Retina (tissue), 1 donor: ENCODE measurements around the gene CEP128.

Source experiments
- DNase-seq: peaks from one replicate; pipeline ENCODE4 v3.0.0-alpha.2; 2016

CEP128 gene

DNA sequence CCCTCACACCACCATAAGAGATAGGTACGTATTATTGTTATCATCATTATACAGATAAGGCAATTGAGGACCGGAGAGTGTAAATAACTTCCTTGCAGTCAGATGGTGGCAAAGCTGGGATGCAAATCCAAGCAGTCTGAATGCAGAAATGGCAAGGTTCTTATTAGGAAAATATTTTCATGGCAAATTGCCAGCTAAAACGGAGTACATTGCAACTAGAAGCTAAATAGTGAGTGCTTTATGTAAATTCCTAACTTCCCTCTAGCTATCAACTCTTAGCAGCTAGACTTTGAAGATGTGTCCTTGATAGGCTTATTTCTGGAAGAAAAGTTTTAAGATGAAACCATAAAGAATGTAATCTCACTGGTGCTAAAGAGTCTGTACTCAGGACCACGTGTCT is 406.4 kb downstream of the CEP128 start:
- DNase-seq, result no peak

DNA sequence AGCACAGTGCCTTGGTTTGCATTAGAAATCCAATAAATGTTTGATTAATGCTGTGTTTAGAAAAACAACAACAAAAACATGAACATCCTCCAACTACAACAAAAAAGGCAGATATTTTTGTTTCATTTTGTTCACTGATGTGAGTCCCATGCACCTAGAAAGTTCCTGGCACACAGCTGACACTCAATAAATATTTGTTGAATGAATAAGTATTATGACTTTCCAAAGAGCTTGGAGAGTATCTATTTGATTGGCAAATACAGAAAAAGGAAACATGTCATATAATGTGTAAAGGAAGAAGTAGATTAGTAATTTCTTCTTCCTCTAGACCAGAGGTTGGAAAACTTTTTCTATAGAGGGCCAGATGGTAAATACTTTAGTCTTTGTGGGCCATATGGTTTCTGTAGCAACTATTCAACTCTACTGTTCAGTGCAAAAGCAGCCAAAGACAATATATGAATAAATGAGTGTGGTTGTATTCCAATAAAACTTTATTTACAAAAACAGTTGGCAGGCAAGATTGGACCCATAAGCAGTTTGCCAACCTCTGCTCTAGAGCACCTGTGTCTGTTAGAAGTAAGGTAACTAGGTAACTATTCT is 417.9 kb downstream of the CEP128 start:
- DNase-seq, result no peak

DNA sequence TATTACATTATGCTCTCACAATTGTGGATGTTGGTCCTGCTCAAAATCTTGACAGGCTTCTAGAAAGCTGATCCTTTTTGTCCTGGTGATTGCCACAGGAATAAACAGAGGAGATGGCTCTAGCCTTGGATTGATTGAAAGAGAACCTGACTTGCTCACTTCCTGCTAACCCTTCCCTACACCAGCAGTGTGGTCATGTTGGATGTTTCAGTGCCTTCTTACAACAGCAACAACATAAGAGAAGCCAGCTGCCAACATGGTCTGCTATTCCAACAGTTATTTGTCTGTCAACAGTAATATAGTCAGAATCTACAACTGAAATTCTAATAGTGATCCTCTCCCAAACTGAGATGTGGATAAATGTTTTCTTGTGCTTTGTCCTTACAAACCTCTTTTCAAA is 418.6 kb downstream of the CEP128 start:
- no peak for DNase-seq

DNA sequence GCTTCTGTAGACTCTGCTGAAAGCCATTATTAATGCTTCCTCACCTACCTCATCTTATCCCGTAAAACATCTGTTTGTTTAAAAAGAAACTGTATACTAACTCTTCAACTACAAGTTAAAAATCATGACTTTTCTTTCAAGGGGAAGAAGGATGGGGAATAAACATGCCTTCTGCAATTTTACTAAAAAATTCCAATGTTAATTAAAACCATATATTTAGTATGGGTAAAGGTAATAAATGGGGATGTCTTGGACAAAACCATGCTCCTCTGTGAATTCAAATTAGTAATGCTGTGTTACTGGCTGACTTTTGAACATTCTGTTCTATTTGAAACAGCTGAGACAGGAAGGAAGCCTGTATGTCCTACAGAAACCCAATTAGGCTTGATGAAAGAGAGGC is 419.1 kb downstream of the CEP128 start:
- no peak for DNase-seq

DNA sequence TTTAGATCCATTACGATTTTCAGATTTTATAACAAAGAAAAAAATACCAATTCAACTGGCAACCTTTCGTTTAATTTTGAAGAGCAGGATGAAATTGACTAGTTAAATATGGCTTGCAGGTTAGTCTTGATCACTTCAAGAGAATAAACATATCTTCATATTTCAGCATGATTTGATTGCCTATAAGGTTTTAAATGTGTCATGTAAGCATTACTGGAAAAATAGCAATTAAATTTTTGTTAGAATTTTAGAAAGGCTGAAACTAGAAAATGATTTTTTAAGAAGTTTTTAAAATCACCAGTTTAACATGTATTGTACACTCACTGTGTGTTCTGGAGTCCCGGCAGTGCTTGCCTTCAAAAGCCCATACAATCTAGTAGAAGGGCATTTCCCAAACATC is 420.1 kb downstream of the CEP128 start:
- no peak for DNase-seq

DNA sequence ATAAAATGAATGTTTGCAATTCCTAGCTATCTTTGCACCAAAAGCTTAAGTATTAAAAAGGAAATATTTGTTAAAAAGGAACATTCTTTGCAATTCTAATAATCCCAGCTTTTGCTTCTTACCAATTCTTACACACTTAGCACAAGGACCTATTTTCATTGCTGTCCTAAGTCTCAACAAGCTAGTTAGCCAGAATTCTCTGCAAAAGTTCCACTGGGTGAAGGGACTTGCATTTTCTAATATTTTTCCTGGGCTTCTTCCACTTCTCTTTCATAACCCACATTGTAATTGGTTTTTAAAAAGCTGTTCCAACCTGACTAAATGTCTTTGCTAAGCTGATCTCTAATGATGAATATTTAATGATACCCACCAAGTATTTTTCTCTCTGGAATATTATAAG is 422.5 kb downstream of the CEP128 start:
- DNase-seq, result no peak

DNA sequence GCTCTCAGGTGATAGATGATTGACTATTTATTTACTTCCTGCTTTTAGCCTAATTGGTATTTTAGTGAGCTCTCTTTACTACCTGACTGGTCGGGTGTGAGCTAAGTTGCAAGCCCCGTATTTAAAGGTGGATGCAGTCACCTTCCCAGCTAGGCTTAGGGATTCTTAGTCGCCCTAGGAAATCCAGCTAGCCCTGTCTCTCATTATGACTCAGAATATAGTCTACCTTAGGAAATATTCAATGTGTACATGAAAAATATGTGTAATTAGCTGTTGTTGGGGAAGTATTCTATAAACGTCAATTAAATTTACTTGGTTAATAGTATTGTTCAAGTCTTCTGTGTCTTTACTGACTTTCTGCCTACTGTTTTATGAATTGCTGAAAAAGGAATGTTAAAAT is 423.4 kb downstream of the CEP128 start:
- DNase-seq, result no peak

DNA sequence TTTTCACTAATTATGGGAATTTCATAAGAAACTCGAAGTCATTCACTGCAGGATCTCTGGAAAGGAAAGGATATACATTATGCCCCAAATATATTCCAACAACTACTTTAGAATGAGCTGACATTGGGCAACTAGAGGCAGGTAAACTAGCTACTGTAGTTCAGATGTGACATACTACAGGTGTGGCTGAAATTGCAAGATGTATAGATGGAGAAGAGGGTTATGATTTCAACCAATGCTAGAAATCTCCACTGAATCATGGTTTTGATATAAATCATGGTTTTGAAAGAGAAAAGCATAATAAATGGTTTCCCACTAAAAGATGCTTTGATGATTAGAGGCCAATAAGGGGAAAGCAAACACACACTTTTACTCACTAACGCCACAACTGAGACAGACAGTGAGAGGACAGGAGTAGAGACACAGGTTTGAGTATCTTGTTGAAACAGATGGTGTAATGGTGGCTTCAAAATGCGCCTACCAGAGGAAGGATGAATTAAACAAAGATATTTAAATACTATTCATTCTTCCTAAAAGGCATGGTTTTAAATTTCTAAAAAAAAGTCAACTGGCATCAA is 434.2 kb downstream of the CEP128 start:
- DNase-seq, result no peak

DNA sequence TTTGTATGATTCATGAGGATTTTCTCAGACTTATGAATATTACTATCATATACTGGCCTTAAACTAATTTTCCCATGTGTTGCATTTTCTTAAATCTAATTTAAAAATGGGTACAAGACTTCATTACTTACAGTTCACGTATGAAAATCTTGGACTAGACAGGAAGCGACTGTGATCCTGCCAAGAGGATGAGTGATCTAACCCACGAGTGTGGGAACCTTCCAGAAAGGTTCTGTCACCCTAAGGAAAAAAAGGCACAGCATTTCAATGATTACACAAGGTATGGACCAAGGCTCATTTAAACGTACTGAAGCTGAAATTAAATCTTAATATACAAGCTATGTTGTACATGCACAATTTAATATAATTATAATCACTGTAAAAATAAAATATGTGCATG is 436.8 kb downstream of the CEP128 start:
- no peak for DNase-seq

DNA sequence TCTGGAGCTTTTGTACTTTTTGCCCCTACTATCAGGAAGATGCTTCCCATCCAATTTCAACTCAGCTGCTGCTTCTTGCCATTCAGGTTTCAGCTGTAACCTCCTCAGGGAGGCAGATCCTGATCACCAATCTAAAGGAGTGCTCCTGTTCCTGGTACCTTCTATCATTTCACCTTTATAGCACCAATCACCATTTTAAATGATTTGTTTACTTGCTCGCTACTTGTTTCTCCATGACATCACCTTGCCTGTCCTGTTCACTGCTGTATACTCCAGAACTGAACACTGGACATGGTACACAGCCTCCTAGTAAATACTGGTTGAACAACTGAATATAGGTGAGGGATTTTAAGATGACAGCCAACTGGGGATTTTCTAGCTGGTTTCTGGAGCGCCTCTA is 443.0 kb downstream of the CEP128 start:
- no peak for DNase-seq

DNA sequence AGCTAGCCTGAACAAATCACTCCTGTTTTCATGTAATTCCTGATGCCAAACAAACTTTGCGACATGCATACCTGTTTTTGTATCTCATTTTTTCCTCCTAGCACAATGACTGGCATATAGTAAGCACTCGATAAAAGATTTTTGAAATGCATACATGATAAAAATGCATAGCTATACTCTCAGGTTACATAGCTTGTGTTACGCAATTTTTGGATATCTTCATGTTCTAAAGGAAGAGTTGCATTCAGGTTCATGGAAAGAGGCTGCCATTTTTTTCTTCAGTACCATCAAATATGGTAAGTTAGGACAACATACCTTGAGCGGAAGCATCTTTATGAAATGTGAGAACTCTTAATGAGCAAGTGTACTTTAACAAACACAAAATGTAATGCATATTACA is 445.4 kb downstream of the CEP128 start:
- DNase-seq, result no peak

DNA sequence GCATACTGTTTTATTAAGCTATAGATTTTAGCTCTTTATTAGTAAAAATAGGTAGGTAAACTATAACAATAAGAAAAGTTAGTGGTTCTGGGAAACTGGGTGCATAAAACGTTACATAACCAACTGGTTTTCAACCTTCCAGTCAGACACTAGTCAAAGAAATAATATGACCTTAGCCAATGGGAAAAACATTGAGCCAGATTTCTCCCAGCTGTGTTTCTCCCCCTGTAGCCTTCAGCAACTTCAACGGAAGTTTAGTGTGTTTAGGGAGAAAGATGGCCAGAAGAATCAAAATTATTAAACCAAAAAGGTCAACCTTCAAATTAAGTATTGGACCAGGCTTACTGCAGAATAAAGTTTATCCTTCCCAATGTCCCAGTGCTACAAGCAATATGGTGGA is 446.8 kb downstream of the CEP128 start:
- DNase-seq, result no peak

DNA sequence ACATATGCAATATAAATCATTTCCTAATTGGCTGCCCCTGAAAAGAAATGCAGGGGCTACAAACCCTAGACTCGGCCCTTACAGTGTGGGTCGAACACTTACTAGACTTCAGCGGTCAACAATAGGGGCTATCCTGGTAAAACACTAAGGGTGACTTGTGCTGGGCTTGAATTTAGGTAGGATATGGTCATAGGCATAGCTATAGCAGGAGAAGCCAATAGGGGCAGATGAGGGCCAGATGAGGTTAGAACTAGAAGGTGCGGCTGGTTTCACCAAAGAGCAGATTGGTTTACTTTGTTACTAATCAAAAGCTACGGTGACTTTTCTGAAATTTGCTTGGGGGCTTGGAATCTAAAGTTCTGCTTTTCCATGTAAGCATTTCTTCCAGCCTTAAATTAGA is 447.9 kb downstream of the CEP128 start:
- DNase-seq, result no peak

DNA sequence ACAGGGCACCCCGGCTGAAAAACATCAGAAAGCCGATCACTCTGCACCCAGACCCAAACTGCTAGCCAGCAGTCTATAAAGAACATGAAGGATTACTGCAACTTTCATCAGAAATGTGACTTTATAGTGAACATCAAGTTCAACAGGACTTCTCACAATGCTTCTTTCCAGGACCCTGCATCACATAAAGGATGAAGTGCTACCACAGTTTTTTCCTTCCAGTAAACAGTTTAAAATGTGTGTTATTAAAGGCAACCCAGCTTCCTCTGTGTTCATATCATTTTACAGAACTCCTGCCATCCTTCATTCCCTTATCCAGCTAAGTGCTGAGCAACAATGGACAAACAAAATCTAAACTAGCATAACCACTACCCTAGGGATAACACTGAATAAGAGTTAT is 449.9 kb downstream of the CEP128 start:
- DNase-seq, result no peak

DNA sequence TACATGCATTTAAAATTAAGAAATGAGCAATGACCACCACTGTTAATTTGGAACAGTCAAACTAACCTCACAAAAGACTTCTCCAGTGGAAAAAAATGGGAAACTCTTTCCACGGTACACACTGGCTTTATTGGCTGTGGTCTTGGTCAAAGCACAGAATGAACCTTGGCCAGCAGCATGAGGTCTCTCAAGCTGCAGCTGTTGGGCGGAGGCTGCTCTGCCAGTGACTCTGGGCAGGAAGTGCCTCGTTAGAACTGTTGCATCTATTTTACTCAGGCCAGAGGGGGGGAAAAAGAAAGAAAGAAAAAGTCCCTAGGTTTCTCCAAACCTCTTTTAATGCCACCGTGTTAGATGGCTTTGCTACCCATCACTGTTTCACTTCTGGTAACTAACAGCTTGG is 450.4 kb downstream of the CEP128 start:
- no peak for DNase-seq

DNA sequence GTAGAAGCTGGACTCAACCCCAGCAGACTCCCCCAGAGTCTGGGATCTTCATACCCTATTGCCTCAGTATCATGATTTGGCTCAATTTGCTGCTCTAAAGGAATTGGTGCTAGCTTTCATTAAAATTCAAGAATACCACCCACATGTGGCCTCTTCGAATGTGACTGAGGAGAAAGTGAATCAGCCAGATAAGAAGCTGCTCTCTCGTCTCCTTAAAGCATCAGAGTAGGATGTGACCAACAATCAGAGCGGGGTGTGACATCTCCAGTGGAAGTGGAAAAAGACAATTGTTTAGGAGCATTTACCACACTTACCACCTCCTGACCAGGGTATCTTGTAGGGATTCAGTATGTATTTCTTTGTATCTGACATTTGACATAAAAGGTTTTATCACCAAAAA is 452.0 kb downstream of the CEP128 start:
- no peak for DNase-seq

DNA sequence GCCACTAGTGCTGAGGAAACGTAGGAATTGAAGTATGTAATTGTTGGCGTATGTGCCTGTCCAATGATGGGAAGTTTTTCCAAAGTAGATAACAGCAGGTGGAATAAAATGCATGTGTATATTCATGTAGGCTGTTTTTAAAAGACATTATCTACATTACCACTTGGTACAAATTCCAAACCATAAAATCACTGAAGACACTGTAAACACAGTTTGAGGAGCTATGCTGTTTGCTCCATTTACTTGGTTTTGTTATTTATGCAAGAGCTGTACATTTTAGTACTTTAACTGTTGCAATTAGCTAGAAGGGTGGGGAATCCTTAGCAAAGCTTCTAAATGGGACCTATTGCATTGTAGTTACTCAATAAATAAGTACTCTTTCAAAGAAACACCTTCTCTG is 455.8 kb downstream of the CEP128 start:
- no peak for DNase-seq

DNA sequence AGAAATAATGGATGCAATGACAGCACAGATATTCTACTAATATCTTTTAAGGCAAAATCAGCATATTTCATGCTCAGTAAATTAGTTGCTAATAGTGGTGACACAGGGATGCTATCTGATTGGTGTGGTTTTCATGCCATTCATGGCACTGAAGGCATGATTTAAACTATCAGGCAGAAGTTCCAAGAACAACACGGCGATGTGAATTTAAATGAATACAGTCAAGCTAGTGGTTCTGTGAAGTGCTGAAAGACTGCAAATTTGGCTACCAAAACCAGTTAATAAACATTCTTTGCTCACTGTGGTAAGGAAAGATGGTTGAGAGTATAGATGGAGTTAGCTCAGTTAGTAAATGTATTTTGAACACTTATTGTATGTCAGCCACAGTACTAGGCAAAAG is 458.2 kb downstream of the CEP128 start:
- no peak for DNase-seq

DNA sequence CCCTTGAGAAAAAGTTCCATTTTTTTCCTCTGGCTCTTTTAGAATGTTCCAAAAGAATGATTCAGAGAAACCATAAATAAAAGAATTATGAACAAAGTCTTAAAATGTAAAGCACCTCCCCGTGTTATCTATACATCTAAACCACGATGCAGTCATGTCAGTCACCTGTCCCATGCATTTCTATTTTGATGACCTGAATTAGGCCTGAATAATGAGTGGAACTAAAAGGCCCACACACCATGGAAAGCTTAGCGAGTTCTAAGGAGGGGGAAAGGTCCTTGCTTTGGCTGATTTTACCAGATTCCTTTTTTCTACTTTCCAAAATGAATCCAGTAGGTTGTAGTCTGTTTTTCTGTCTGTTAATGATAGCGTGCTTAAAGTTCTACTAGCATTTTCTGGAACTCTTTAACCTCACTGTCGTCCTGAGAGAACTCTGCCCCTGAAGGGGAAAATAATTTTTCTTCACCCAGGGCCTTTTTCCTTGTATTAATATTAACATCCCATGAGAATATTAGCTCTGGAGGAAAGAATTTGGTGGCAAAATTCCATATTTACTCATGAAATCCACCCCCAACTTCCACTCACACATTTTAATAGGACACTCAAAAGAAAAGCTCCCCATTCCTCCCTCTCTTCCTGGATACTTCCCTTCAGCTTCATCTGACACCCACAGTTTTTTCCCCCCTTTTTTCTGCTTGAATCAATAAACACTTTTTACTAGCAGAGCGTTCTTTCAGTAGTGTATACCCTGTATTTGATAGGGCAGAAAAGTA is 464.0 kb downstream of the CEP128 start:
- no peak for DNase-seq

DNA sequence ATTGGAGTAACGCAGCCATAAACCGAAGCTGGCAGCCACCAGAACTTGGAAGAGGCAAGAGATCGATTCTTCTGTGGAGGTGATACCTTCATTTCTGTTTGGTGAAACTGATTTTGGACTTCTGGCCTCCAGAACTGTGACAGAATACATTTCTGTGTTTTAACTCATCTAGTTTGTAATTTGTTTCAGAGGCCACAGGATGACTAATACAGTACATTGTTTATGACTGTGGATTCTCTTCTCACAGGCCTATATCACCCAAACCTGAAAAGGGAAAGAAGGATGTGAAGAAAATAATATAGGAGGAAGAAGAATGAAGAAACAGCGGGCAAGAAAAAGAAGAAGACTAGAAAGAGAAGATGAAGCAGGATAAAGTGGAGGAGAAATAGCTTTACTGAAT is 466.5 kb downstream of the CEP128 start:
- no peak for DNase-seq

DNA sequence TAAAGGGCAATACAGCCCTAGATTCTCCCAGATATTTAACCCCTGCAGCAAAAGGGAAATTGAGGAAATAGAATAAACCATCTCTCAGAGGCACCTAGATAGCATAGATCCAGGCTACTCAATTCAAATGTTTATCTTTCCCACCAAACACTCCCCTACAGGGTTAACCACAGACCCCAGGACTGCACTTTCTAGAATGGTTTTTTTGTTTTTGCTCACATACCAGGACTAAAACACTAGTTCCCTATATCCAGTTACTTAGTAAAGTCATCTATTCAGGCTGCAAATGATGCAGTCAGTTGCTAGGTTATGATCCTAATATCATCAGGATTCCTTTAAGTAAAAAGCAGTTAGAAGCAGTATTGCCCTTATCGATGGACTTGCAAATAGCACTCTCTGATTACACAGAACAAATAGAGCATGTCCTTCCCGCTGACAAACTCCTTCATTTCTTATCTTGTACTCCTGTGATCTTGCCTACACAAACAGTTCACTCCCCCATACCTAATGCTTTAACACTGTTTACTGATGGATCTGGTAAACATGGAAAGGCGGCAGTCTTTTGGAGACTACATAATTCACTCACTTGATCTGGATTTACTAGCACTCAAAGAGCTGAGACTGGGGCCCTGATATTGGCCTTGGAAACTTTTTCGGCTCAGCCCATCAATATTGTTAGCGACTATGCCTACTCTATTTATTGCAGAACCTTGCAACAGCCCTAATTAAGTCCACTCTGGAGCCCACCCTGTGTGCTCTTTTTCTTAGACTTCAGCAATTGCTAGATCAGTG is 473.0 kb downstream of the CEP128 start:
- DNase-seq, result no peak

DNA sequence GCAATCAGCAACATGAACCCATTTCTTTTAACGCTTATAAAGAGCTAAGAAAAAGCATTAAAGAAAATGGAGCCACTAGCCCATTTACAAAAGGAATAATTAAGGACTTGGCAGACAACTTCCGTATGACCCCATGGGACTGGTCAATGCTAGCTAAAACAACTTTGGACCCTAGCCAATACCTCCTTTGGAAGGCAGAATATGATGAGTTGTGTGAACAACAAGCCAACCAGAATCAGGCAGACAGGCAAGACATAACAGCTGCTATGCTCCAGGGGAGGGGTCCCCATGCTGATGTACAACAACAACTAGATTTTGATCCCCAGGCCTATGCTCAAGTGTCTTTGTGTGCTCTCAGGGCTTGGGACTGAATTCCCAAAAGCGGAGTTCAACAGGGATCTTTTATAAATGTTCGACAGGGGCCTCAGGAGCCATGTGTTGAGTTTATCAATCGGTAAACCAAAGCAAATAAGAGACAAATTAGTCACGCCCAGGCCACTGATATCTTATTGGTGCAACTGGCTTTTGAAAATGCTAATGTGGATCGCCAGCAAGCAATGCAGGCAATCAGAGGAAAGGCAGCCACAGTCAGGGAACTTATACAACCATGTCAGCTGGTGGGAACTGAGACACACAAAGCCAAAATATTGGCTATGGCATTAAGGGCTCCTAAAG is 475.9 kb downstream of the CEP128 start:
- no peak for DNase-seq

DNA sequence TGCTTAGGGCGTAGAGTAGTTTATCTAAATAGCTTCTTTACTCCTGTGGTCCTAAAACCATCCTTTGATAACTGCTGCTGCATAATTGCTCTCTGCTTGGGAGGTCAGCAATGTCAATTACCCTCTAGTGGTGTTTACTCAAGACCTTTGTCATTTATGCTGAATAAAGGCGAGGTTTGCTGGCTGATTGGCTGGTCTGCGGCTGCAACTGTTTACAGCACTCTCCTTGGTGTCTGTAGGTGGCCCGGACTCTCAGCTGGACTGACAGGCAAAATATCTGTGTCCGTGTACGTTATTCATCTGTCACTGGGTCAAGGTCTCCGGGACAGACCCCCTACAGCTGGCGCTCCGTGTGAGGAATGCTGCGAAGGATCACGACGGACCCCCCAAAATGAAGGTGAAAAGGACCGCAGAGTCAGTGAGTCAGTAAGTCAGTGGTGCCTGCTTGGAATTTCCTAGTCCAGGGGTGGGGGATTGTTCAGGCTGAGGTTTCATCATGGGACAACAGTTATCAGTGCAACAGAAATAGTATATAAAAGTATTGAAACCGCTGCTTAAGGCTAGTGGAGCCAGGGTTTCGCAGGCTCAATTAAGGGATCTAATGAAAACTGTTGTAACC is 476.9 kb downstream of the CEP128 start:
- DNase-seq, result no peak
